Epithelial cell of esophagus (primary cell): Measurements from ENCODE around the gene STMP1.

ENCODE experiments used
- DNase-seq: peaks from one replicate; pipeline ENCODE4 v3.0.0; 2010; ENCODE audit warnings: low read depth
- H3K4me3 ChIP-seq: 2 replicates; pipeline ENCODE4 v1.5.1; 2011; ENCODE audit warnings: mild to moderate bottlenecking, low read length, control low read depth
- TF ChIP-seq, protein P1 (sequence below): IDR thresholded peaks from 2 replicates; pipeline ENCODE4 v1.5.1; 2011; ENCODE audit warnings: low read depth, mild to moderate bottlenecking, low read length, control low read depth, inconsistent platforms; ENCODE audit not compliant: insufficient read depth; ENCODE audit errors: missing control alignments

STMP1 gene

DNA sequence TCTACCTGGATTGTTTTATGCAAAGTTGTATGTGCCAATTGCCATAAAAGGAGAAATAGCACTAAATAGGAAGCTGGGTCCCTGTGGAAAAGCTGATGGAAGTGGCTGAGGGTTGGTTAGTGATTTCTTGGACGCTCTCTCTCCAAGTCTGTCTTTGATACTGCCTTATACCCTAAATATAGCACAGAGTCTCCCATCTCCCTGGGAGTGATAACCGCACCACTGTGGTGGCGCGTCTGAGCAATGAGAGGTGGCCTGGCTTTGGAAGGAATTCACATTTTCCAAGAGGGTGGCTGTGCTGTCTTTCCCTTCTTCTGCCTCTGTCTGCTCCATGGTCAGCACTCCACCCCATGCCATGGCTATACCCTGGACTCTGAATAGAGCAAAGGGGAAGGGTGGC lies 31.2 kb downstream of the STMP1 start:
- TF ChIP-seq, protein P1, sequence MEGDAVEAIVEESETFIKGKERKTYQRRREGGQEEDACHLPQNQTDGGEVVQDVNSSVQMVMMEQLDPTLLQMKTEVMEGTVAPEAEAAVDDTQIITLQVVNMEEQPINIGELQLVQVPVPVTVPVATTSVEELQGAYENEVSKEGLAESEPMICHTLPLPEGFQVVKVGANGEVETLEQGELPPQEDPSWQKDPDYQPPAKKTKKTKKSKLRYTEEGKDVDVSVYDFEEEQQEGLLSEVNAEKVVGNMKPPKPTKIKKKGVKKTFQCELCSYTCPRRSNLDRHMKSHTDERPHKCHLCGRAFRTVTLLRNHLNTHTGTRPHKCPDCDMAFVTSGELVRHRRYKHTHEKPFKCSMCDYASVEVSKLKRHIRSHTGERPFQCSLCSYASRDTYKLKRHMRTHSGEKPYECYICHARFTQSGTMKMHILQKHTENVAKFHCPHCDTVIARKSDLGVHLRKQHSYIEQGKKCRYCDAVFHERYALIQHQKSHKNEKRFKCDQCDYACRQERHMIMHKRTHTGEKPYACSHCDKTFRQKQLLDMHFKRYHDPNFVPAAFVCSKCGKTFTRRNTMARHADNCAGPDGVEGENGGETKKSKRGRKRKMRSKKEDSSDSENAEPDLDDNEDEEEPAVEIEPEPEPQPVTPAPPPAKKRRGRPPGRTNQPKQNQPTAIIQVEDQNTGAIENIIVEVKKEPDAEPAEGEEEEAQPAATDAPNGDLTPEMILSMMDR, result no peak
- DNase-seq, result no peak
- no peak overlapping the region for H3K4me3 ChIP-seq

DNA sequence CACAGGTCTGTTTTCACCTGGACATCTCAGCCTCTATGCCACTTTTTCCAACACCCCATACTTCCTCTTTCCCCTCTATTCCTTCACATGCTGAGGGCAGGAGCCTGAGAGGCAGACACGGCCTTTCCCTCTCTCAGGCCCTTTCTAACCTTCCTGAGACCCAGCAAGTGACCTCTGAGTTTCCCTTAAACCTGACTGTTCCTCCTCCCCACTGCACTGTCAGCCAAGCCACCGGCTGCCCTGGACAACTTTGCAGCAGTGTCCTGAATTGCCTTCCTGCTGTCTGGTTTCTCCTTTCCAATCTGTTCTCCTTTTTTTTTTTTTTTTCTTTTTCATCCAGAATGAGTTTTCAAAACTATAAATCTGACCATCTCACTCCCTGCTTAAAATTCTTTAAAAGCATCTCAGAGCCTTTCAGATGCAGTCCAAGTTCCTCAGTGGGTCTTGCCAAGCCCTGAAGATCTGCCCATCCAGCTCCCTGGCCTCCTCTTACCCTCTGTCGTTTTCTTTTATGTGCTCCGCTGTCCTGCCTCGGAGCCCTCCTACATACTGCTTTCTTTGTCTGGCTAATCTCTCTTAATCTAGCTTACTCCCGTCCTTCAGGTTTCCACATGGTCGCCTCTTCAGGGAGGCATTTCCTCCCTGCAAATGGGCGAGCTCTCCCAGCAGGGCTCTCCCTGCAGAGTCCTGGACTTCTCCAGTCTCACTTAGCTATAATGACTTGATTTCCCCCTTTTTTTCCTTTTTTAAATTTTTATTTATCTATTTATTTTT lies 35.1 kb downstream of the STMP1 start:
- no peak overlapping the region for H3K4me3 ChIP-seq
- TF ChIP-seq, protein P1, result no peak
- DNase-seq, result no peak

DNA sequence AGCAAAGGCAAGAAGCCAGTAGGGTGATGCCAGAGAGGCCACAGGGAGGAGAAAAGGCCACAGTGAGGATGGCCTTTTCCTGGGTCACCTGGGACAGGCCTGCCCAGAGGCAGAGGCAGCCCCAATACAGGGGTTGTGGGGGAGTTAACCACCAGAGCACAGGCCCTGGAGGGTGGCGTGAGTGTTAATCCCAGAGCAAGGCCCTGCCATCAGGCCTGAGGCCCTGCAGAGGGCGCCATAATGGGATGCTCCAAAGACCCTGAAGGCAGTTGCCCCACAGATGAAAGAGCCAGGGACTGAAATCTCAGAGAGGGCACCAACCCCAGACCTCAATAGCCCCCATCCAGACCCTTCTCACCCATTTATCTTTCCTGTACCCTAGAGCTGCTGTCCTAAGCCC lies 41.8 kb downstream of the STMP1 start:
- no peak overlapping the region for H3K4me3 ChIP-seq
- TF ChIP-seq, protein P1, result no peak
- no peak for DNase-seq

DNA sequence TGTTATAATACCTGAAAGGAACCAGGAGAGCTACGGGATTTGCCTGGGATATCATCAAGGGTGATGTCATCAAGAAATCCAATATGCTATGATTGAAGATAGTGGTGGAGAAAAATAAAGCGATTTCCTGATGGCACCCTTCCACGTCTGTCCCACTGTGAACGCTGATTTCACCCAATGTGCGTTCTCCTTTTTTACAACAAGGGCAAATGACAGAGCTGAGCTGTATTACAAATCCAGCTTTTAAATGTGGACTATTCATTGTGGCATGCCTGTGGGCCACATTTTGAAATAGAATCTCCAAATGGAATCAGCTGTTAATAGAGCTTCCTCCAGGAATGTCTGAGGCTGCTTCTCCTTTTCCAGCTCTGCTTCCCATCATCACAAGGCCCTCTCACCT lies 42.4 kb downstream of the STMP1 start:
- TF ChIP-seq, protein P1, result no peak
- no peak for DNase-seq
- no peak overlapping the region for H3K4me3 ChIP-seq

DNA sequence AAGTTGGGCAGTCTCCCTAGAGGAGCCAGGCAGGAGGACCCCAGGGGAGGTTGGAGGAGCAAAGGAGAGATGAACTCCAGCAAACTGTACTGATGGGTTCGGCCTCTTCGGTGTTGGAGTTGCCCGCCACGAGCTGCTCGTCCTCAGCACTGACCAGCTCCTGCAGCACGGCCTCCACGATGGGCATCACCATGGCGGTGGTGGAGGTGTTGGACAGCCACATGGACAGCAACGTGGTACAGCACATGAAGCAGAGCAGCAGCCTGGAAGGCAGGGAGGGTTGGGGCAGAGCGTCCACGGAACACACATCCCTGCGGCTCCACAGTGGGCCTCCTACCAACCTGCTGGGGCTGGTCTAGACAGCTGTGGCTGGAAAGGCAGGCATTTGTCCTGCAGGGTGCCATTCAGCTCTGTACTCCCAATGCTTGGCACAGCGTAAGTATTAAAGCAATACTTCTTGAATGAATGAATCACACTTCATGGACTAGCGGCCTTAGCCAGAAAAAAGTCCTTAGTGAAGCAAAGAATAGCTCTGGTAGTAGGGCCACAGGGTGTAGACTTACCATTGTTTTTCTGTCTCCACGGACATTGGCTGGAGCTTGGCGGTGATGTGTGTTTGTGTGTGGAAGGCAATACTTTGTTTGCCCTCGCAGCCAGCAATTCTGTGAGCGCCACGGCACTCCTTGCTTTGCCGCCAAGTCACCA lies 43.9 kb downstream of the STMP1 start:
- peak overlapping the region; percentile 10 for H3K4me3 ChIP-seq
- peak; percentile 72 for DNase-seq
- TF ChIP-seq, protein P1, result no peak

DNA sequence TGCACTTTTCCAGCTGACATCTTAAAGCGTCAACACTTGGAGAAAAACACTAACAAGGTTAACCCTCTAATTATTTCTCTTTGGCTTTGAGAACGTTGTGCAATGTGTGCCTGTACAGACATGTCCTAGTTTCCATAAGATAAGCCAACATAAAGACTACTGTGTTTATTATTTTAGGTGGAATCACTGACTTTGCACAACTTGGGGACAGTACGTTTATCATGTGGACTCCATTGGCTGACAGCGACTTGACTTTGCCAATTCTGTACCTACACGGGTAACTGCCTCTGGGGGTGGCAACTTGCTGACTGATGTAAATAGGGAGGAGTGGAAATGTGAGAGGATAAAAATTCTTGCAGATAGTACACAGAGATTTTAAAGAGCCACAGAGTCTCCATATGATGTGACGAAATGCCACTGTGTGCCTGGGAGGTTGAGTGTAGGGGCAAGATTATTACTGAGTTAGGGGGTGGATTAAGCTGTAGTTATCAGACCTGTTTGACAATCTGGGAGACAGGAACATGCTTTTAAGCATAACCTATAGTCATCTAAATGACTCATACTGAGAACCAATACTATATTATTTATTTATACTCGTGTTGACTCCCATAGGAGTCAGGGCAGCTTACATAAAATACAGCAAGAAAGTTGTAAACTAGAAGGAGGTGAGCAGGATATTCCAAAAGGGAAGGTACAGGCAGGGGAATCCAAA lies 44.7 kb downstream of the STMP1 start:
- peak; percentile 92 for DNase-seq
- TF ChIP-seq, protein P1, result no peak
- H3K4me3 ChIP-seq, result peak overlapping the region; percentile 10
